Posterior cingulate gyrus (tissue), 11 donors: Measurements from ENCODE around the gene ST3GAL6.

Experiments used
- DNase-seq, 10 donors: peaks; one replicate each; pipeline versions ENCODE4 v3.0.0 to v3.0.0-alpha.2; 2020 to 2021; ENCODE audit warnings: mixed read lengths in 3 of 10
- intact Hi-C: fragments of 100-400 bp; cut with DNase I; formaldehyde crosslinking; loops from one replicate; pipeline ENCODE4 v1.15.1; 2023

ST3GAL6 gene

GRCh38 chr3:98735761-98736269 is 27.3 kb upstream of the ST3GAL6 start:
- no peak for DNase-seq
- intact Hi-C loops, result loop anchor here (10.0 kb wide), 1 partner anchor 131 kb away; no protein-coding TSS in a partner anchor

- no peak for DNase-seq
- intact Hi-C loops, result loop anchor here (10.0 kb wide), 1 partner anchor 132 kb away; no protein-coding TSS in a partner anchor
Measured at GRCh38 chr3:98737301-98737700, 25.8 kb upstream of the ST3GAL6 start.

- DNase-seq, result no peak
- intact Hi-C loops, result loop anchor here (10.0 kb wide), 1 partner anchor 134 kb away; no protein-coding TSS in a partner anchor
Measured at GRCh38 chr3:98739266-98739665, 23.9 kb upstream of the ST3GAL6 start.

GRCh38 chr3:98740324-98740723 is 22.8 kb upstream of the ST3GAL6 start:
- intact Hi-C loops, result no loop called here
- no peak for DNase-seq

- DNase-seq, result no peak
- intact Hi-C loops, result no loop called here
Measured at GRCh38 chr3:98741121-98741716, 21.9 kb upstream of the ST3GAL6 start.

- no peak for DNase-seq
- intact Hi-C loops, result no loop called here
Measured at GRCh38 chr3:98743071-98743470, 20.1 kb upstream of the ST3GAL6 start.

- DNase-seq, result no peak
- intact Hi-C loops, result no loop called here
Measured at GRCh38 chr3:98744283-98744682, 18.9 kb upstream of the ST3GAL6 start.

- no peak for DNase-seq
Measured at GRCh38 chr3:98745718-98746117, 17.4 kb upstream of the ST3GAL6 start.

GRCh38 chr3:98746122-98746521 is 17.0 kb upstream of the ST3GAL6 start:
- intact Hi-C loops, result no loop called here
- DNase-seq, result no peak

More at GRCh38 chr3:98745718-98746117, 17.4 kb upstream of the ST3GAL6 start:
- intact Hi-C loops, result no loop called here

- intact Hi-C loops, result no loop called here
- no peak for DNase-seq
Measured at GRCh38 chr3:98746882-98747281, 16.3 kb upstream of the ST3GAL6 start.

GRCh38 chr3:98750276-98750919 is 12.7 kb upstream of the ST3GAL6 start:
- intact Hi-C loops, result no loop called here
- no peak for DNase-seq

- intact Hi-C loops, result no loop called here
- DNase-seq, result no peak
Measured at GRCh38 chr3:98754483-98754882, 8.7 kb upstream of the ST3GAL6 start.

- no peak for DNase-seq
- intact Hi-C loops, result no loop called here
Measured at GRCh38 chr3:98755601-98756000, 7.5 kb upstream of the ST3GAL6 start.

- intact Hi-C loops, result no loop called here
- DNase-seq, result no peak
Measured at GRCh38 chr3:98759629-98760028, 3.5 kb upstream of the ST3GAL6 start.

- DNase-seq, result no peak
- intact Hi-C loops, result no loop called here
Measured at GRCh38 chr3:98761643-98762229, 1.4 kb upstream of the ST3GAL6 start.

GRCh38 chr3:98763819-98764418 is 779 bp downstream of the ST3GAL6 start:
- intact Hi-C loops, result no loop called here
- no peak for DNase-seq

GRCh38 chr3:98764472-98764884 is 1.3 kb downstream of the ST3GAL6 start:
- no peak for DNase-seq
- intact Hi-C loops, result no loop called here

- intact Hi-C loops, result no loop called here
- DNase-seq, result no peak
Measured at GRCh38 chr3:98765721-98766120, 2.6 kb downstream of the ST3GAL6 start.

GRCh38 chr3:98766924-98767323 is 3.8 kb downstream of the ST3GAL6 start:
- intact Hi-C loops, result no loop called here
- DNase-seq, result no peak

- DNase-seq, result no peak
- intact Hi-C loops, result no loop called here
Measured at GRCh38 chr3:98768961-98769360, 5.8 kb downstream of the ST3GAL6 start.

- intact Hi-C loops, result no loop called here
- DNase-seq, result no peak
Measured at GRCh38 chr3:98769448-98769847, 6.3 kb downstream of the ST3GAL6 start.
